ENCODE results near the gene PINK1.

- TF ChIP-seq POLR2AphosphoS5 (IDR thresholded peaks at IDR 0.05; ENCODE audit: borderline replicate concordance, low read depth, low read length) (no peak), EZH2 (IDR thresholded peaks at IDR 0.05) (no peak)
These were observed 58.6 kb downstream of the PINK1 start for GRCh38 chr1:20691872-20692271.
